ENCODE measurements around the gene NAALADL2. TPM values are rescaled to one million over a fixed set of nuclear protein-coding genes. Genes with fewer than 3 reads are reported as not detected.

Gene NAALADL2
- total and polyA plus RNA-seq, 2 of the 13 experiments (the other 11 are each of a cell fraction or from before 2014, with no cell fraction given), result 0.08 TPM; not detected in 1

Small RNA genes within 50 kb of the gene (microRNA-seq; reads per million reads assigned to microRNA genes)
- not detected for gene MIR4789

Small RNA genes within 50 kb of the gene (small RNA-seq; reads per million reads assigned to genes)
- gene MIR4789 (ENCODE audit: insufficient read depth in 2 of 3, insufficient read length in 3 of 3, low read depth in 2 of 3, low replicate concordance in 1 of 3) (0 reads per million in 3 experiments), gene RNU4-91P (ENCODE audit: insufficient read depth in 2 of 3, insufficient read length in 3 of 3, low read depth in 2 of 3, low replicate concordance in 1 of 3) (0 reads per million in 3 experiments), gene RNU6-1233P (ENCODE audit: insufficient read depth in 2 of 3, insufficient read length in 3 of 3, low read depth in 2 of 3, low replicate concordance in 1 of 3) (0 reads per million in 3 experiments), gene RNU6-1317P (ENCODE audit: insufficient read depth in 2 of 3, insufficient read length in 3 of 3, low read depth in 2 of 3, low replicate concordance in 1 of 3) (0 reads per million in 3 experiments)
